Endothelial cell of umbilical vein (primary cell): ENCODE data around the gene SGCE. TPM values are rescaled to one million over a fixed set of nuclear protein-coding genes. Genes with fewer than 3 reads are reported as not detected.
A peak's percentile ranks its signal among the peaks of the same experiment; 100 is the strongest.

Source experiments
- BruUV-seq: library from RNA; stranded (reverse); fragments of 400-500 nt; replicated peaks from 2 replicates; lab custom pipeline; 2021; lab: Mats Ljungman, UMichigan
- CTCF ChIA-PET: fragments of 300-600, 350-600 bp; sonication (Branson Sonifier 250); formaldehyde crosslinking; loops from one replicate; lab custom pipeline; 2021; ENCODE audit warnings: antibody characterized with exemption, inconsistent platforms; lab: Charles Lee
- POLR2A ChIA-PET: fragments of 300-600, 350-600 bp; sonication (Branson Sonifier 250); formaldehyde crosslinking; loops from one replicate; lab custom pipeline; 2021; ENCODE audit warnings: antibody characterized with exemption, inconsistent platforms; lab: Charles Lee
- DNase-seq: peaks from one replicate; pipeline ENCODE4 v3.0.0-alpha.2; 2011; ENCODE audit warnings: low read depth, low spot score
- FAIRE-seq: peaks from 2 replicates; lab custom pipeline; 2011; peaks lifted over from hg19 to GRCh38; lab: Jason Lieb, UNC
- H2AFZ ChIP-seq: 2 replicates; pipeline ENCODE4 v1.6.0; 2012; ENCODE audit warnings: low read depth, low read length, control low read depth, inconsistent platforms
- H3K27ac ChIP-seq: 2 replicates; pipeline ENCODE4 v1.5.1; 2011; ENCODE audit warnings: low read depth, mild to moderate bottlenecking, control low read depth, low read length, moderate library complexity; ENCODE audit not compliant: insufficient read depth
- H3K27me3 ChIP-seq, 2 experiments: 2 replicates each; pipeline versions ENCODE4 v1.6.0 to v1.6.1; 2011; ENCODE audit warnings: low read length in 2 of 2, mixed read lengths in 1 of 2; ENCODE audit not compliant: control insufficient read depth in 2 of 2, insufficient read depth in 2 of 2
- H3K36me3 ChIP-seq, 2 experiments: 2 replicates in 1 of 2; 3 replicates in 1 of 2; pipeline ENCODE4 v1.5.1; 2011; ENCODE audit warnings: low read length in 2 of 2, mild to moderate bottlenecking in 1 of 2, moderate library complexity in 1 of 2; ENCODE audit not compliant: control insufficient read depth in 2 of 2, insufficient read depth in 2 of 2; ENCODE audit errors: extremely low read depth in 1 of 2
- H3K4me1 ChIP-seq: 3 replicates; pipeline ENCODE4 v1.5.1; 2011; ENCODE audit warnings: mild to moderate bottlenecking, low read length; ENCODE audit not compliant: control insufficient read depth, insufficient read depth; ENCODE audit errors: extremely low read depth
- H3K4me2 ChIP-seq: 2 replicates; pipeline ENCODE4 v1.6.1; 2011; ENCODE audit warnings: low read length, control low read depth, mixed read lengths; ENCODE audit not compliant: insufficient read depth
- H3K4me3 ChIP-seq, 3 experiments: fragments of 200-600 bp in 1 of 3; sonication (generic), shearing (Covaris generic) in 1 of 3; replicated peaks in 1 of 3; 2 replicates each; pipeline ENCODE4 v1.5.1; 2011 to 2016; ENCODE audit warnings: control low read depth in 3 of 3, low read length in 3 of 3, mild to moderate bottlenecking in 2 of 3, inconsistent platforms in 1 of 3, low read depth in 1 of 3, moderate library complexity in 1 of 3; ENCODE audit not compliant: insufficient read depth in 1 of 3
- H3K79me2 ChIP-seq: 2 replicates; pipeline ENCODE4 v1.6.0; 2012; ENCODE audit warnings: low read length, inconsistent platforms; ENCODE audit not compliant: control insufficient read depth, insufficient read depth
- H3K9ac ChIP-seq: replicated peaks from 2 replicates; pipeline ENCODE3; 2011; ENCODE audit warnings: low read length, control low read depth; ENCODE audit not compliant: insufficient read depth; ENCODE audit errors: extremely low read depth
- H3K9me1 ChIP-seq: replicated peaks from 3 replicates; pipeline ENCODE4 v1.6.0; 2011; ENCODE audit warnings: mild to moderate bottlenecking, low read length; ENCODE audit not compliant: control insufficient read depth, insufficient read depth; ENCODE audit errors: extremely low read depth
- H3K9me3 ChIP-seq: replicated peaks from 2 replicates; pipeline ENCODE4 v1.5.1; 2012; ENCODE audit warnings: low read length, inconsistent platforms; ENCODE audit not compliant: control insufficient read depth, insufficient read depth
- H4K20me1 ChIP-seq: replicated peaks from 2 replicates; pipeline ENCODE3; 2011; ENCODE audit warnings: mild to moderate bottlenecking, low read length; ENCODE audit not compliant: control insufficient read depth, insufficient read depth; ENCODE audit errors: extremely low read depth
- CTCF ChIP-seq, 2 donors: IDR thresholded peaks; 1 replicate in 1 of 2; 2 replicates in 1 of 2; pipeline ENCODE4 v1.5.1; 2011; ENCODE audit warnings: low read length in 2 of 2, mild to moderate bottlenecking in 2 of 2, moderate library complexity in 2 of 2, control low read depth in 1 of 2, inconsistent platforms in 1 of 2, low read depth in 1 of 2; ENCODE audit not compliant: insufficient read depth in 1 of 2; ENCODE audit errors: extremely low read depth in 1 of 2
- EZH2 ChIP-seq: IDR thresholded peaks from 2 replicates; pipeline ENCODE4 v1.6.1; 2012; ENCODE audit warnings: borderline replicate concordance, low read depth, mild to moderate bottlenecking, moderate library complexity, low read length, inconsistent platforms; ENCODE audit not compliant: severe bottlenecking
- FOS ChIP-seq: IDR thresholded peaks from 2 replicates; pipeline ENCODE4 v1.6.1; 2011; ENCODE audit warnings: mild to moderate bottlenecking, low read length, moderate library complexity, borderline replicate concordance; ENCODE audit not compliant: insufficient read depth
- MAX ChIP-seq: IDR thresholded peaks from 2 replicates; pipeline ENCODE4 v1.6.1; 2011; ENCODE audit not compliant: insufficient read depth, insufficient read length
- dilution Hi-C: fragments of 300-500 bp; cut with MboI; formaldehyde crosslinking; loops from one replicate; pipeline ENCODE4 v1.15.0; 2019; ENCODE audit warnings: low sequenced_read_pairs; ENCODE audit not compliant: extremely low pct_ligation_motif_present
- intact Hi-C: fragments of 100-400 bp; cut with micrococcal nuclease; formaldehyde crosslinking; loops from one replicate; pipeline ENCODE4 v1.10.0; 2022
- polyA plus RNA-seq, 4 experiments: library from polyadenylated mRNA; depleted of rRNA in 3 of 4; stranded (reverse) in 3 of 4; unstranded in 1 of 4; fragments of >200 nt; gene quantifications; 2 replicates each; pipeline versions ENCODE4 v1.2.1 to v1.2.3, GENCODE V29; 2011 to 2012; ENCODE audit warnings: missing spikeins in 1 of 4
- total RNA-seq: library from RNA; stranded (reverse); gene quantifications from 2 replicates; pipeline ENCODE4 v1.2.3, GENCODE V29; 2021

SGCE gene
- total and polyA plus RNA-seq, 2 donors (not counting 3 experiments of a cell fraction or from before 2014, with no cell fraction given) = 46.8 to 53.3 TPM

GRCh38 chr7:94700926-94701554, 45.1 kb upstream of the SGCE start:
- no peaks in the 10 kb centered on the region for H3K27me3 ChIP-seq
- no peak for FAIRE-seq
- no peaks in the 10 kb centered on the region for H3K36me3 ChIP-seq
- no peaks in the 10 kb centered on the region for H4K20me1 ChIP-seq
- peak; percentile 35 for DNase-seq
- H3K9me1 ChIP-seq = no peaks in the 10 kb centered on the region
- no peaks in the 10 kb centered on the region for H3K79me2 ChIP-seq
- ChIA-PET CTCF (interaction anchor here (0.6 to 1.3 kb wide), 4 partner anchors 15 to 775 kb away, joined by 3 to 4 read pairs (median 4); partner anchors contain the start of gene SGCE), POLR2A (no interaction called here)
- peak overlapping the region; percentile 69 for H3K27ac ChIP-seq
- peak overlapping the region; percentile 43 for H3K4me2 ChIP-seq
- intact Hi-C loops (loop anchor here (2.0 to 5.0 kb wide), 4 partner anchors 188 to 776 kb away; partner anchors contain the start of gene PON2), dilution Hi-C loops (no loop called here)
- H3K9me3 ChIP-seq = no peaks in the 10 kb centered on the region
- H2AFZ ChIP-seq = peak overlapping the region; percentile 74
- TF ChIP-seq FOS = no peak
- TF ChIP-seq CTCF (IDR thresholded peaks at IDR 0.05; ENCODE audit: extremely low read depth in 1 of 2, insufficient read depth in 1 of 2, low read depth in 1 of 2, low read length in 2 of 2) = no peak
- TF ChIP-seq EZH2 = no peak
- no peak for TF ChIP-seq MAX
- BruUV-seq = TSS peak; percentile 41
- H3K9ac ChIP-seq = peak overlapping the region; percentile 69
- peaks cover 44% of the 10 kb centered on the region for H3K4me1 ChIP-seq
- no peak overlapping the region for H3K4me3 ChIP-seq
